Thyroid gland (tissue), 4 donors: ENCODE results near the gene CLEC1A.

Source experiments
- POLR2A ChIP-seq, 2 donors: fragments of 450-650 bp; IDR thresholded peaks; one replicate each; pipeline ENCODE4 v1.6.1; 2017; ENCODE audit warnings: antibody characterized with exemption in 2 of 2, mild to moderate bottlenecking in 2 of 2, moderate library complexity in 1 of 2
- TF ChIP-seq, protein P1 (sequence below), 6 experiments: fragments of 200-600 bp in 3 of 6; fragments of 450-650 bp in 3 of 6; sonication (generic) in 3 of 6; IDR thresholded peaks; one replicate each; pipeline ENCODE4 v1.5.1; 2016 to 2019; ENCODE audit warnings: antibody characterized with exemption in 6 of 6, mild to moderate bottlenecking in 2 of 6, inconsistent platforms in 1 of 6, moderate library complexity in 1 of 6

DNA sequence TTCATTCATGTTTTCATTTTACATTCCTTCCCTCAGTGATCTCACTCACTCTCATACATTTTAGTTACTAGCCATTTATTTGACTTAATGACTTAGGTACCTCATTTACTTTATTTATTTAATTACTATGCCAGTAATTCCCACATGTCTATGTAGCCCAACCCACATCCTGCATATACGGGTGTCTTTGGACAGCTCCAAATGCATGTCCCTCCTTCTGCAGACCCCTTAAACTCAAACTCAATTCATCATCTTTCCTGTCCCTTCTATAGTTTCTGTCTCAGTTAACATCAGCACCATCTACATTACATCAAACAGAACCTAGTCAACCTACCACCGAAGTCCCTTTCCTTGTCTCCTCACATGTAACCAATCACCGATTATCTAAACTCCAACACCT, 2.8 kb downstream of the CLEC1A start:
- TF ChIP-seq, protein P1, sequence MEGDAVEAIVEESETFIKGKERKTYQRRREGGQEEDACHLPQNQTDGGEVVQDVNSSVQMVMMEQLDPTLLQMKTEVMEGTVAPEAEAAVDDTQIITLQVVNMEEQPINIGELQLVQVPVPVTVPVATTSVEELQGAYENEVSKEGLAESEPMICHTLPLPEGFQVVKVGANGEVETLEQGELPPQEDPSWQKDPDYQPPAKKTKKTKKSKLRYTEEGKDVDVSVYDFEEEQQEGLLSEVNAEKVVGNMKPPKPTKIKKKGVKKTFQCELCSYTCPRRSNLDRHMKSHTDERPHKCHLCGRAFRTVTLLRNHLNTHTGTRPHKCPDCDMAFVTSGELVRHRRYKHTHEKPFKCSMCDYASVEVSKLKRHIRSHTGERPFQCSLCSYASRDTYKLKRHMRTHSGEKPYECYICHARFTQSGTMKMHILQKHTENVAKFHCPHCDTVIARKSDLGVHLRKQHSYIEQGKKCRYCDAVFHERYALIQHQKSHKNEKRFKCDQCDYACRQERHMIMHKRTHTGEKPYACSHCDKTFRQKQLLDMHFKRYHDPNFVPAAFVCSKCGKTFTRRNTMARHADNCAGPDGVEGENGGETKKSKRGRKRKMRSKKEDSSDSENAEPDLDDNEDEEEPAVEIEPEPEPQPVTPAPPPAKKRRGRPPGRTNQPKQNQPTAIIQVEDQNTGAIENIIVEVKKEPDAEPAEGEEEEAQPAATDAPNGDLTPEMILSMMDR (IDR thresholded peaks at IDR 0.05), result no peak
- no peak for TF ChIP-seq POLR2A (IDR thresholded peaks at IDR 0.05)
